HK-2 (cell line): Measurements from ENCODE around the gene MAGI2.

Experiments
- DNase-seq: peaks from one replicate; pipeline ENCODE4 v3.0.0-alpha.2; 2018; ENCODE audit not compliant: unreplicated experiment

Gene MAGI2

GRCh38 chr7:78039790-78040776 is 1413.4 kb downstream of the MAGI2 start:
- DNase-seq, result no peak

GRCh38 chr7:78038465-78039080 is 1414.9 kb downstream of the MAGI2 start:
- no peak for DNase-seq

- no peak for DNase-seq
Measured at GRCh38 chr7:78037603-78038002, 1415.9 kb downstream of the MAGI2 start.

GRCh38 chr7:78033410-78033809 is 1420.1 kb downstream of the MAGI2 start:
- DNase-seq, result no peak

GRCh38 chr7:78026492-78026891 is 1427.0 kb downstream of the MAGI2 start:
- DNase-seq, result no peak

GRCh38 chr7:78024591-78024990 is 1428.9 kb downstream of the MAGI2 start:
- DNase-seq, result no peak

GRCh38 chr7:78023191-78023590 is 1430.3 kb downstream of the MAGI2 start:
- no peak for DNase-seq

GRCh38 chr7:78022165-78022564 is 1431.3 kb downstream of the MAGI2 start:
- DNase-seq, result no peak

- DNase-seq, result no peak
Measured at GRCh38 chr7:78020874-78021249, 1432.6 kb downstream of the MAGI2 start.

GRCh38 chr7:78020136-78020873 is 1433.2 kb downstream of the MAGI2 start:
- peak; percentile 32 for DNase-seq

GRCh38 chr7:78019447-78020135 is 1433.9 kb downstream of the MAGI2 start:
- DNase-seq, result peak; percentile 90

- DNase-seq, result peak; percentile 40
Measured at GRCh38 chr7:78018641-78019446, 1434.6 kb downstream of the MAGI2 start.

GRCh38 chr7:78017591-78018100 is 1435.8 kb downstream of the MAGI2 start:
- no peak for DNase-seq

GRCh38 chr7:78015574-78016260 is 1437.8 kb downstream of the MAGI2 start:
- DNase-seq, result no peak

GRCh38 chr7:78014401-78014800 is 1439.1 kb downstream of the MAGI2 start:
- DNase-seq, result no peak

GRCh38 chr7:78013386-78013785 is 1440.1 kb downstream of the MAGI2 start:
- no peak for DNase-seq

- DNase-seq, result no peak
Measured at GRCh38 chr7:78011642-78012041, 1441.8 kb downstream of the MAGI2 start.

- DNase-seq, result no peak
Measured at GRCh38 chr7:78007231-78007630, 1446.2 kb downstream of the MAGI2 start.

- no peak for DNase-seq
Measured at GRCh38 chr7:78006063-78006755, 1447.3 kb downstream of the MAGI2 start.
